Measurements from ENCODE around the gene LCP2.

LCP2 gene

GRCh38 chr5:170296036-170296934 lies 1.3 kb downstream of the LCP2 start:
- no peaks in the 10 kb centered on the region for H3K27me3 ChIP-seq (ENCODE audit: control insufficient read depth, insufficient read depth, low read length)
- H3K9ac ChIP-seq (ENCODE audit: low read depth, low read length): no peak overlapping the region
- no peak overlapping the region for H3K4me3 ChIP-seq (ENCODE audit: low read depth, low read length)
- H3K4me1 ChIP-seq (ENCODE audit: control insufficient read depth, insufficient read depth, low read length): peaks cover 8% of the 10 kb centered on the region; the same call in 1 of the 2 replicates
- no peaks in the 10 kb centered on the region for H3K36me3 ChIP-seq (ENCODE audit: control insufficient read depth, insufficient read depth, low read length)
- H3K9me3 ChIP-seq (ENCODE audit: control insufficient read depth, insufficient read depth, low read length): no peaks in the 10 kb centered on the region
- no peak overlapping the region for H3K27ac ChIP-seq (ENCODE audit: low read depth, low read length)

DNA sequence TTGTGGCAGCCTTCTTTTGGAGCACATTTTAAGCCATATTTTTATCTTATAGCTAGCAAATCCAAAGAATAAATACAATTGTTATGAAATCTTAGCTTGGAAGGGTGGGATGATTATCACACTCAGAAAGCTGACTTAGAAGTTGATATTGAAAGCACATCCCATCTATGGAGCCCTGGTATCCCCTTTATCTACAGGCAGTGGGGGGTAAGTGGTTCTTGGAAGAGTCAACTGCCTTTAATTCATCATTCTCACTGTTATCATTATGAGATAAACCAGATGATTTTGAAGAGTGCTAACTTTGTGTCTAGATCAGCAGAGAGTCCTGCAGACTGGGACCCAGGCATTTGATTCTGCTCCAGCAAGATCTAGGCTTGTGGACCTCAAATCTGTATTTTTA lies 3.0 kb downstream of the LCP2 start:
- H3K9me3 ChIP-seq (ENCODE audit: control insufficient read depth, insufficient read depth, low read length): no peaks in the 10 kb centered on the region
- no peaks in the 10 kb centered on the region for H3K36me3 ChIP-seq (ENCODE audit: control insufficient read depth, insufficient read depth, low read length)
- no peaks in the 10 kb centered on the region for H3K27me3 ChIP-seq (ENCODE audit: control insufficient read depth, insufficient read depth, low read length)

DNA sequence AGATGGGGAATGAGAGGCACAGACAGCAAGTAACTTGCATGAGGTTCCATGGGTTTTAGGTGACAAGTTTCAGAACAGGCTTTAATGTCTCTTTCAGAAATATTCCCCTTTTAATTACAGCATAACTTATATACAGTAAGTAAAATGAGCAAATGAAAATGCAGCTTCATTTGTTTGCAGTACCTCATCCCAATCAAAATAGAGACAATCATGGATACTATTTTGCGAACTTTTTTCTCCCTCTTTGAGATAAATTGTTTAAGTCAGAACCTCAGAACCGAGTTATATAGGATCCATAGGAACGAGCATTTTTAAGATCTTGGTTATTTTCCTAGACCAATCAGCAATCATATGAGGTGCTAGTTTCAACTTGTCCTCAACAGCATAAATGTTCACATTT lies 3.5 kb downstream of the LCP2 start:
- no peak overlapping the region for H3K9ac ChIP-seq (ENCODE audit: low read depth, low read length)
- no peak overlapping the region for H3K4me3 ChIP-seq (ENCODE audit: low read depth, low read length)
- no peaks in the 10 kb centered on the region for H3K4me1 ChIP-seq (ENCODE audit: control insufficient read depth, insufficient read depth, low read length)
- H3K27me3 ChIP-seq (ENCODE audit: control insufficient read depth, insufficient read depth, low read length): no peaks in the 10 kb centered on the region
- no peaks in the 10 kb centered on the region for H3K9me3 ChIP-seq (ENCODE audit: control insufficient read depth, insufficient read depth, low read length)
- no peaks in the 10 kb centered on the region for H3K36me3 ChIP-seq (ENCODE audit: control insufficient read depth, insufficient read depth, low read length)
- H3K27ac ChIP-seq (ENCODE audit: low read depth, low read length): no peak overlapping the region

More for the DNA sequence above, 3.0 kb downstream of the LCP2 start:
- H3K4me1 ChIP-seq (ENCODE audit: control insufficient read depth, insufficient read depth, low read length): no peaks in the 10 kb centered on the region
- H3K9ac ChIP-seq (ENCODE audit: low read depth, low read length): no peak overlapping the region
- no peak overlapping the region for H3K27ac ChIP-seq (ENCODE audit: low read depth, low read length)
- H3K4me3 ChIP-seq (ENCODE audit: low read depth, low read length): no peak overlapping the region

DNA sequence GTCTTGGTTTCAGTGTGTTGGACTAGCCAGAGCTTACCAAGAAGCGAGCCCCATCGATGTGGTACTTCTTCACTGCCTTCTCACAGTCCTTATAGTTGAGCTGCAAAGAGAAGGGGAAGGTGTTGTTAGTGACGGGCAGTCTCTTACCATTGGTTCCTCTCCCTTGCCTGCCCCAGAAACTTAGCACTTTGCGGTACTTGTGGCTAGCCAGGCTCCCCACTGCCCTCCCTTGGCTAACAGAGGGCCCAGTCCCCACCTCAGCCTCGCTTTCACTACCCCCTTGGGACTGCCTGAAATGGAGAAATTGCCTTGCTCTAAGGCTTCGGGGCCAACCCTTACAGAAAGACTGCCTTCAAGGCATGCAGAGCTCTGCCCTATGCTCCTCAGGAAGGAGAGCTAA lies 4.3 kb downstream of the LCP2 start:
- Histone ChIP-seq H3K9ac (ENCODE audit: low read depth, low read length) (no peak overlapping the region), H3K27ac (ENCODE audit: low read depth, low read length) (no peak overlapping the region), H3K27me3 (ENCODE audit: control insufficient read depth, insufficient read depth, low read length) (no peaks in the 10 kb centered on the region), H3K4me3 (ENCODE audit: low read depth, low read length) (no peak overlapping the region), H3K36me3 (ENCODE audit: control insufficient read depth, insufficient read depth, low read length) (no peaks in the 10 kb centered on the region), H3K9me3 (ENCODE audit: control insufficient read depth, insufficient read depth, low read length) (no peaks in the 10 kb centered on the region), H3K4me1 (ENCODE audit: control insufficient read depth, insufficient read depth, low read length) (no peaks in the 10 kb centered on the region)

- no peaks in the 10 kb centered on the region for H3K9me3 ChIP-seq (ENCODE audit: control insufficient read depth, insufficient read depth, low read length)
- H3K4me1 ChIP-seq (ENCODE audit: control insufficient read depth, insufficient read depth, low read length): no peaks in the 10 kb centered on the region
- H3K27me3 ChIP-seq (ENCODE audit: control insufficient read depth, insufficient read depth, low read length): no peaks in the 10 kb centered on the region
- H3K36me3 ChIP-seq (ENCODE audit: control insufficient read depth, insufficient read depth, low read length): no peaks in the 10 kb centered on the region
- no peak overlapping the region for H3K4me3 ChIP-seq (ENCODE audit: low read depth, low read length)
- no peak overlapping the region for H3K9ac ChIP-seq (ENCODE audit: low read depth, low read length)
- no peak overlapping the region for H3K27ac ChIP-seq (ENCODE audit: low read depth, low read length)
Measured at GRCh38 chr5:170292179-170293104, 5.1 kb downstream of the LCP2 start.

- Histone ChIP-seq H3K9me3 (ENCODE audit: control insufficient read depth, insufficient read depth, low read length) (no peaks in the 10 kb centered on the region), H3K4me3 (ENCODE audit: low read depth, low read length) (no peak overlapping the region), H3K4me1 (ENCODE audit: control insufficient read depth, insufficient read depth, low read length) (peaks cover 13% of the 10 kb centered on the region), H3K9ac (ENCODE audit: low read depth, low read length) (no peak overlapping the region), H3K27ac (ENCODE audit: low read depth, low read length) (no peak overlapping the region), H3K27me3 (ENCODE audit: control insufficient read depth, insufficient read depth, low read length) (no peaks in the 10 kb centered on the region), H3K36me3 (ENCODE audit: control insufficient read depth, insufficient read depth, low read length) (no peaks in the 10 kb centered on the region)
Measured at GRCh38 chr5:170290498-170290897, 7.1 kb downstream of the LCP2 start.

DNA sequence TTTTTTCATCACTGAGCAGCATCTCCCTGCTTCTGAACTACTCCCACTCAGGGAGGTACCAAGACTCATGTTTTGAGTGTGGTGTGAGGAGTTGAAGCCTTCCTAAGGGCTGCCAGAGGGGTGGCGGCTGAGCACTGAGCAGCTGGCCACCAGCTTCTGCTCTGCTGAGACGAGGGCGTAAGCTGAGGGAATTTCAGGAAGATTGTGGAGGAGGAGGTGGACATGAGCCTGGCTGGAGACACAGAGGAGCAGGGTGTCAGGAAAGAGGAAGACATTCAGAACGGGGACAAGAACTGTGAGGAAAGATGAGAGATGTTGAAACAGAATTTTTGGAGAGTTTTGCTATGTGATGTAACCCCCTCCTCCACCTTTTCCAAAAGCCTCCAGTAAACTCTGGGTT lies 7.8 kb downstream of the LCP2 start:
- no peak overlapping the region for H3K9ac ChIP-seq (ENCODE audit: low read depth, low read length)
- H3K9me3 ChIP-seq (ENCODE audit: control insufficient read depth, insufficient read depth, low read length): no peaks in the 10 kb centered on the region
- no peaks in the 10 kb centered on the region for H3K27me3 ChIP-seq (ENCODE audit: control insufficient read depth, insufficient read depth, low read length)
- H3K36me3 ChIP-seq (ENCODE audit: control insufficient read depth, insufficient read depth, low read length): no peaks in the 10 kb centered on the region
- H3K4me1 ChIP-seq (ENCODE audit: control insufficient read depth, insufficient read depth, low read length): peaks cover 13% of the 10 kb centered on the region
- no peak overlapping the region for H3K4me3 ChIP-seq (ENCODE audit: low read depth, low read length)
- no peak overlapping the region for H3K27ac ChIP-seq (ENCODE audit: low read depth, low read length)

- Histone ChIP-seq H3K4me3 (ENCODE audit: low read depth, low read length) (no peak overlapping the region), H3K36me3 (ENCODE audit: control insufficient read depth, insufficient read depth, low read length) (no peaks in the 10 kb centered on the region), H3K9ac (ENCODE audit: low read depth, low read length) (no peak overlapping the region), H3K27ac (ENCODE audit: low read depth, low read length) (no peak overlapping the region), H3K27me3 (ENCODE audit: control insufficient read depth, insufficient read depth, low read length) (no peaks in the 10 kb centered on the region), H3K9me3 (ENCODE audit: control insufficient read depth, insufficient read depth, low read length) (0 out of 2 replicates have a peak, but pooled peaks cover 1% of the 10 kb centered on the region), H3K4me1 (ENCODE audit: control insufficient read depth, insufficient read depth, low read length) (peaks cover 13% of the 10 kb centered on the region)
Measured at GRCh38 chr5:170289121-170289520, 8.5 kb downstream of the LCP2 start.

GRCh38 chr5:170288551-170288950 lies 9.0 kb downstream of the LCP2 start:
- H3K4me1 ChIP-seq (ENCODE audit: control insufficient read depth, insufficient read depth, low read length): peaks cover 13% of the 10 kb centered on the region
- H3K27ac ChIP-seq (ENCODE audit: low read depth, low read length): no peak overlapping the region
- H3K9ac ChIP-seq (ENCODE audit: low read depth, low read length): no peak overlapping the region
- no peaks in the 10 kb centered on the region for H3K36me3 ChIP-seq (ENCODE audit: control insufficient read depth, insufficient read depth, low read length)
- no peaks in the 10 kb centered on the region for H3K27me3 ChIP-seq (ENCODE audit: control insufficient read depth, insufficient read depth, low read length)
- H3K4me3 ChIP-seq (ENCODE audit: low read depth, low read length): no peak overlapping the region
- peaks cover 7% of the 10 kb centered on the region; the same call in 1 of the 2 replicates for H3K9me3 ChIP-seq (ENCODE audit: control insufficient read depth, insufficient read depth, low read length)

GRCh38 chr5:170288151-170288550 lies 9.4 kb downstream of the LCP2 start:
- Histone ChIP-seq H3K9me3 (ENCODE audit: control insufficient read depth, insufficient read depth, low read length) (peaks cover 9% of the 10 kb centered on the region; the same call in 1 of the 2 replicates), H3K9ac (ENCODE audit: low read depth, low read length) (no peak overlapping the region), H3K27me3 (ENCODE audit: control insufficient read depth, insufficient read depth, low read length) (no peaks in the 10 kb centered on the region), H3K4me3 (ENCODE audit: low read depth, low read length) (no peak overlapping the region), H3K4me1 (ENCODE audit: control insufficient read depth, insufficient read depth, low read length) (peaks cover 13% of the 10 kb centered on the region), H3K36me3 (ENCODE audit: control insufficient read depth, insufficient read depth, low read length) (no peaks in the 10 kb centered on the region), H3K27ac (ENCODE audit: low read depth, low read length) (no peak overlapping the region)

DNA sequence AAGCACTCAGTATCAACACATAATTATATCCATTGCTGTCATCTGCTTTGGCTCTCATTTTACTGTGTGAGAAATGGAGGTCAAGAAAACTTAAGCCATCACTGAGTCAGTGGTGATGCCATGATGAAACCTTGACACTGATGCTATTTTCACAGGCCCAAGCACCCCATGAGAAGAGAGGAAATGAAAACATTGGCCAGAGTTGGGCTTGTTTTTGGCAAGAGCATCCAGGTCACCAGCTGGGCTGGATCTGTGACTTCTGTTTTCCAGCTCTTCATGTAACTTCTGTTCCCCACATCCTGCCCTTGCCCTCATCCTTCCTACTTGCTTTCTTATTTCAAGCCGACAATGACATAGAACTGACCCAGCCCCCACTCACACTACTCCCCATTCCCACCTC lies 10.0 kb downstream of the LCP2 start:
- Histone ChIP-seq H3K9me3 (ENCODE audit: control insufficient read depth, insufficient read depth, low read length) (peaks cover 9% of the 10 kb centered on the region; the same call in 1 of the 2 replicates), H3K9ac (ENCODE audit: low read depth, low read length) (no peak overlapping the region), H3K27ac (ENCODE audit: low read depth, low read length) (no peak overlapping the region), H3K27me3 (ENCODE audit: control insufficient read depth, insufficient read depth, low read length) (no peaks in the 10 kb centered on the region), H3K4me1 (ENCODE audit: control insufficient read depth, insufficient read depth, low read length) (peaks cover 13% of the 10 kb centered on the region), H3K4me3 (ENCODE audit: low read depth, low read length) (no peak overlapping the region), H3K36me3 (ENCODE audit: control insufficient read depth, insufficient read depth, low read length) (no peaks in the 10 kb centered on the region)

Data from HUES48 (cell line).